ENCODE data around the gene KSR2. TPM values are rescaled to one million over a fixed set of nuclear protein-coding genes. Genes with fewer than 3 reads are reported as not detected.

The KSR2 gene
- total and polyA plus RNA-seq, 4 experiments from 2014 or later, result 0.03 to 0.09 (median 0.06) TPM; not detected in 1

DNA sequence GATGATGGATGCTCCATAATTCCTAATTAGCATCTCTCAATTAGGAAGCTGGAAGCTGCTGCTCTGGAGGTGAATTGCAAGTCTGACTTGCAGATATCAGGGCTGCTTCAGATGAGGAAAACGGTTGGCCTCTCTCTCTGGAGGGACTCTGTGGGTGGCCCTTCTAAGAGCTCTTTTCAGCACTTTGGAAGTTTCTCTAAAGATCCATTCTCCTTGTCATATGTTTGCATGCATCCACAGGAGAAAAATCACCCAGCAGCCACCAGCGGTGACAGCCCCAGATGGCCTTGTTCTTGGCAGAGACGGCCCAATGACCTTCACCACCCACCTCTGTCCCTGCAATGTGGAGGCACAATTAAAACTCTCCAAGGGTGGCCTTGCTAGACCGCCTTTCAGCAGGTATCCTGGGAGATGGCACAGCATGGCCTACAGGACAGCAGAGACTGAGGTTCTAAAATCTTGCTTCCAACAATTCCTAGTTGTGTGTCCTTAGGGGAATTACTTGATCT, 42.3 kb downstream of the KSR2 start:
- Mint-ChIP-seq H3K27me3 (peaks cover 3 to 5% of the 10 kb centered on the region in 2 donors), H3K27ac (no peak overlapping the region), H3K36me3 (no peaks in the 10 kb centered on the region), H3K4me1 (no peaks in the 10 kb centered on the region), H3K4me3 (no peak overlapping the region), H3K9me3 (peaks cover 0 to 5% (median 2%) of the 10 kb centered on the region in 8 donors)
- Histone ChIP-seq H3K36me3 (ENCODE audit: insufficient read depth, low read length) (no peaks in the 10 kb centered on the region), H3K4me3 (ENCODE audit: low read length in 2 of 2) (no peak overlapping the region), H3K27me3 (ENCODE audit: insufficient read depth, low read length) (no peaks in the 10 kb centered on the region), H3K4me1 (ENCODE audit: insufficient read depth, low read length) (no peaks in the 10 kb centered on the region), H3K9me3 (ENCODE audit: control insufficient read depth in 1 of 2, low read length in 2 of 2) (no peaks in the 10 kb centered on the region), H3K27ac (ENCODE audit: low read depth, low read length) (no peak overlapping the region)
- POLR2A ChIA-PET (ENCODE audit: partially characterized antibody), result no interaction called here
- intact Hi-C loops (cut with micrococcal nuclease), result no loop called here
- CTCF ChIA-PET (ENCODE audit: partially characterized antibody), result interaction anchor here (1.7 kb wide), 1 partner anchor 9 kb away, joined by 3 read pairs; no protein-coding TSS in a partner anchor
- no peak for DNase-seq

DNA sequence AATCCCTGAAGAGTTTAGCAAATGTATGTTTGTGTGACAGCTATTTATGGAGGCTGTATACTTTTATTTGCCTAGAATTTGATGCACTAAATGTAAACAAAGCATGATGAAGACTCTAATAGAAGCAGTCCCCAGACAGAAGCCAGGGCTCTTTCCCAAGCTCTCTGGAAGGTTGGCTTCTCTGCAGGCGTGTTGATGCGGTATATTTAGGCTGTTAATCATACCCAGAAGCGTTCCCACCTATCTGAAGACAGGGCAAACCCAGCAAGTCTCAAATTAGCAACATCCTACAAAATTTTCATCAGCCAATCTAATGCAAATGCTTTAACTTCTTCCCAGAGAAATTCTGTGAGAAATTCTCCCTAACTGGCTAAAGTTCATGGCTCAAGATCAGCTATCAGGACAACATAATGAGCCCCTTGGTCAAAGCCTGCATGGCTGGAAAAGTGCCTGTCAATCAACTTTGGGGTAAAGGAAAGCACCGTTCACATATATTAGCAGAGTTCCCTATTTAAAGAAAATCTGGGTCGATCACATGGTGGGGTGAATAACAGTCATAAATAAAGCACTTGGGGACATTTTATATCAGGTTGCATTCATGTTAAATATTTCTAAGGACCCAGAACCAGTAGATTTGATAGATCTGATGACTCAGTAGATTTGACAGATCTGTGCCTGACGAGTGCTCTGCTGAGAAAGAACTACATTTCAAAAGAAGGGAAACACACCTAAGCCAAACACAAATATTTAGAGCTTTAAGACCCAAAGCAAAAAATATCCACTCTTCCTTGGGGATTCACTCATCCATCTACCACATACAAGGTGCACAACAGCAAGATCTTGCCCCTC, 46.6 kb downstream of the KSR2 start:
- H3K27me3 ChIP-seq (ENCODE audit: insufficient read depth, low read length), result no peaks in the 10 kb centered on the region
- ChIA-PET CTCF (ENCODE audit: partially characterized antibody) (no interaction called here), POLR2A (ENCODE audit: partially characterized antibody) (no interaction called here)
- Mint-ChIP-seq H3K36me3 (no peaks in the 10 kb centered on the region), H3K27ac (no peak overlapping the region), H3K4me3 (no peak overlapping the region), H3K9me3 (no peaks in the 10 kb centered on the region), H3K27me3 (peaks cover 5 to 8% of the 10 kb centered on the region in 2 donors), H3K4me1 (no peaks in the 10 kb centered on the region)
- no peak overlapping the region for H3K4me3 ChIP-seq (ENCODE audit: low read length in 2 of 2)
- no peaks in the 10 kb centered on the region for H3K9me3 ChIP-seq (ENCODE audit: control insufficient read depth in 1 of 2, low read length in 2 of 2)
- no peak overlapping the region for H3K27ac ChIP-seq (ENCODE audit: low read depth, low read length)
- H3K36me3 ChIP-seq (ENCODE audit: insufficient read depth, low read length), result no peaks in the 10 kb centered on the region
- DNase-seq, result no peak
- intact Hi-C loops (cut with micrococcal nuclease), result no loop called here
- H3K4me1 ChIP-seq (ENCODE audit: insufficient read depth, low read length), result no peaks in the 10 kb centered on the region

DNA sequence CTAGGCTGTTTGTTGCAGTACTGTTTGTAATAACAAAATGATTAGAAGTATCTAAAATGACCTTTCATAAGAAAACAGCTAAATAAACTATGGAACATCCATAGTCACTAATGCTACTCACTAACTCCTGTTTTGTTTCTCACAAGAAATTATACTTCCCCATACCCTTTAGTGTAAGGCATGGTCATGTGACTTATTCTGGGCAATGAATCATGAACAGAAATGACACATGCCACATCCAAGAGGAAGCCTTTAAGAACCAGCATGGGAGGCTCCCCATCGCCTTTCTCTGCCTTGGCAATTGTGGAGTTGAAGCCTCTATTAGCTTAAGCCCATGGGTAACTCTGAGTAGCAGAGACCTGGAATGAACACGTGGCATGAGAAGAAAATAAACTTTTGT, 49.3 kb downstream of the KSR2 start:
- H3K9me3 ChIP-seq (ENCODE audit: control insufficient read depth in 1 of 2, low read length in 2 of 2), result no peaks in the 10 kb centered on the region

DNA sequence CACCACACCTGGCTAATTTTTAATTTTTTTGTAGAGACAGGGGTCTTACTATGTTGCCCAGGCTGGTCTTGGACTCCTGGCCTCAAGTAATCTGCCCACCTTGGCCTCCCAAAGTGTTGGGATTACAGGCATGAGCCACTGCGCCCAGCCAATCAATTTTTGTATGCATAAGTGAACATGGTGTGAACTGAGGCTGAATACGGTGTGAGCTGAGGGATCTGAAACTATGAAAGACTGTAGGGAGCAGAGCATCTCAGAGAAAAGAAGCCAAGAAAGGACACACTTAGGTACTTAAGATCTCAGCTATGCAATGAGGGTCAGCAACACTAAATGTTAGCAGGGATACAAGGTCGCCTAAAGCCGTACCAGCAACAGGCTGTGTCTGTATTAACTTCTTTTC, 54.1 kb downstream of the KSR2 start:
- H3K4me1 Mint-ChIP-seq, result no peaks in the 10 kb centered on the region

More for the DNA sequence above, 49.3 kb downstream of the KSR2 start:
- Mint-ChIP-seq H3K9me3 (peaks cover 0 to 5% (median 0%) of the 10 kb centered on the region in 8 donors), H3K4me1 (no peaks in the 10 kb centered on the region), H3K27ac (no peak overlapping the region), H3K27me3 (peaks cover 5 to 11% of the 10 kb centered on the region in 2 donors), H3K4me3 (no peak overlapping the region), H3K36me3 (no peaks in the 10 kb centered on the region)
- Histone ChIP-seq H3K4me3 (ENCODE audit: low read length in 2 of 2) (no peak overlapping the region), H3K4me1 (ENCODE audit: insufficient read depth, low read length) (no peaks in the 10 kb centered on the region), H3K27me3 (ENCODE audit: insufficient read depth, low read length) (no peaks in the 10 kb centered on the region), H3K36me3 (ENCODE audit: insufficient read depth, low read length) (no peaks in the 10 kb centered on the region), H3K27ac (ENCODE audit: low read depth, low read length) (no peak overlapping the region)
- CTCF ChIA-PET (ENCODE audit: partially characterized antibody), result no interaction called here
- POLR2A ChIA-PET (ENCODE audit: partially characterized antibody), result no interaction called here
- intact Hi-C loops (cut with micrococcal nuclease), result no loop called here
- DNase-seq, result no peak

DNA sequence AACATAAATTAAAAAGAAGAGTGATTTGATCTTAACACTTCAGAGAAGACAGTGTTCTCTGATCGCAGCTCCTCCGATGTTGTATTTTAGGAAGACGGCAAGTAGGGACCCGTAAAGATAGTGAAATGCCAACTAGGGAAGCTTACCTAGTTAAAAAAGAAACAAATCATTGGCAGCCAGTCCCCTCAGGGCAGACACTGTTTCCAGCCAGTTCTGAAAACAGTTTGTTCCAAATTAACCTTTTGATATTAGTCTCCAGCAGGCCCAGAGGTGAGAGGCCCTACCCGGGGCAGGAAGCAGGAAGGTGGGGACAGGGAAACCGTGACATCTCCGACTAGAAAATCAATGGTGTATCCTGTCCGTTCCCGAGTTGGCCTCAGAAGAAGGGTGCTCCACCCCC, 56.0 kb downstream of the KSR2 start:
- Mint-ChIP-seq H3K36me3 (no peaks in the 10 kb centered on the region), H3K4me1 (peaks cover 0 to 6% (median 2%) of the 10 kb centered on the region in 4 donors), H3K27ac (no peak overlapping the region), H3K27me3 (peaks cover 3 to 5% of the 10 kb centered on the region in 2 donors), H3K9me3 (peaks cover 0 to 21% (median 12%) of the 10 kb centered on the region in 8 donors), H3K4me3 (no peak overlapping the region)
- Histone ChIP-seq H3K9me3 (ENCODE audit: control insufficient read depth in 1 of 2, low read length in 2 of 2) (peaks cover 0 to 9% of the 10 kb centered on the region in 2 donors), H3K36me3 (ENCODE audit: insufficient read depth, low read length) (no peaks in the 10 kb centered on the region), H3K4me3 (ENCODE audit: low read length in 2 of 2) (no peak overlapping the region), H3K4me1 (ENCODE audit: insufficient read depth, low read length) (no peaks in the 10 kb centered on the region), H3K27ac (ENCODE audit: low read depth, low read length) (no peak overlapping the region), H3K27me3 (ENCODE audit: insufficient read depth, low read length) (no peaks in the 10 kb centered on the region)
- no peak for DNase-seq
- POLR2A ChIA-PET (ENCODE audit: partially characterized antibody), result no interaction called here
- CTCF ChIA-PET (ENCODE audit: partially characterized antibody), result no interaction called here
- intact Hi-C loops (cut with micrococcal nuclease), result no loop called here

More for the DNA sequence above, 54.1 kb downstream of the KSR2 start:
- H3K27ac Mint-ChIP-seq, result no peak overlapping the region
- H3K36me3 ChIP-seq (ENCODE audit: insufficient read depth, low read length), result no peaks in the 10 kb centered on the region
- H3K9me3 Mint-ChIP-seq, result peaks cover 0 to 21% (median 11%) of the 10 kb centered on the region in 8 donors
- no peak overlapping the region for H3K4me3 ChIP-seq (ENCODE audit: low read length in 2 of 2)
- H3K4me3 Mint-ChIP-seq, result no peak overlapping the region
- H3K9me3 ChIP-seq (ENCODE audit: control insufficient read depth in 1 of 2, low read length in 2 of 2), result peaks cover 0 to 9% of the 10 kb centered on the region in 2 donors
- no peak overlapping the region for H3K27ac ChIP-seq (ENCODE audit: low read depth, low read length)
- intact Hi-C loops (cut with micrococcal nuclease), result no loop called here
- H3K36me3 Mint-ChIP-seq, result no peaks in the 10 kb centered on the region
- peaks cover 5 to 7% of the 10 kb centered on the region in 2 donors for H3K27me3 Mint-ChIP-seq
- H3K4me1 ChIP-seq (ENCODE audit: insufficient read depth, low read length), result no peaks in the 10 kb centered on the region
- ChIA-PET CTCF (ENCODE audit: partially characterized antibody) (no interaction called here), POLR2A (ENCODE audit: partially characterized antibody) (no interaction called here)
- no peak for DNase-seq
- no peaks in the 10 kb centered on the region for H3K27me3 ChIP-seq (ENCODE audit: insufficient read depth, low read length)

DNA sequence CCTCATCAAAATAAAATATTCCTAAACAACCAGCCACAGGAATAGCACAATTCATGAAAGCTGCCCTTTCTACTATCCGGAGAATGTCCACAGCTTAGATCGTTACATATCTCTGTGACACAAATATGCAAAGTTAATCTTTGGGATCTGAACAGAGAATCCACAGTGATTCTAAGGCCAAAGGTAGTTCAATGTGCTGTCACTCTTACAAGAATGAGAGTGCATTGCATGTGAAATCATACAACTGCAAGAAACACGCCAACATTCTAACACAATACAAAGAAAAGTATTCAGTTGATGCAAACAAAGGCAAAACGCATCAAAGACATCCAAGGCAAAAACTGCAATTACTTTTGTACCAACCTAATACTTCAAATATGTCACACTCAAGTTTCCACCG, 60.4 kb downstream of the KSR2 start:
- Histone ChIP-seq H3K4me3 (ENCODE audit: low read length in 2 of 2) (no peak overlapping the region), H3K9me3 (ENCODE audit: control insufficient read depth in 1 of 2, low read length in 2 of 2) (peaks cover 0 to 9% of the 10 kb centered on the region in 2 donors), H3K27me3 (ENCODE audit: insufficient read depth, low read length) (no peaks in the 10 kb centered on the region), H3K36me3 (ENCODE audit: insufficient read depth, low read length) (no peaks in the 10 kb centered on the region), H3K4me1 (ENCODE audit: insufficient read depth, low read length) (no peaks in the 10 kb centered on the region), H3K27ac (ENCODE audit: low read depth, low read length) (no peak overlapping the region)
- no peak overlapping the region for H3K27ac Mint-ChIP-seq
- intact Hi-C loops (cut with micrococcal nuclease), result no loop called here
- DNase-seq, result no peak
- peaks cover 0 to 12% (median 10%) of the 10 kb centered on the region in 4 donors for H3K4me1 Mint-ChIP-seq
- no peak overlapping the region for H3K4me3 Mint-ChIP-seq
- H3K27me3 Mint-ChIP-seq, result peaks cover 0 to 1% of the 10 kb centered on the region in 2 donors
- peaks cover 0 to 21% (median 15%) of the 10 kb centered on the region in 8 donors for H3K9me3 Mint-ChIP-seq
- H3K36me3 Mint-ChIP-seq, result no peaks in the 10 kb centered on the region
- ChIA-PET POLR2A (ENCODE audit: partially characterized antibody) (no interaction called here), CTCF (ENCODE audit: partially characterized antibody) (no interaction called here)

DNA sequence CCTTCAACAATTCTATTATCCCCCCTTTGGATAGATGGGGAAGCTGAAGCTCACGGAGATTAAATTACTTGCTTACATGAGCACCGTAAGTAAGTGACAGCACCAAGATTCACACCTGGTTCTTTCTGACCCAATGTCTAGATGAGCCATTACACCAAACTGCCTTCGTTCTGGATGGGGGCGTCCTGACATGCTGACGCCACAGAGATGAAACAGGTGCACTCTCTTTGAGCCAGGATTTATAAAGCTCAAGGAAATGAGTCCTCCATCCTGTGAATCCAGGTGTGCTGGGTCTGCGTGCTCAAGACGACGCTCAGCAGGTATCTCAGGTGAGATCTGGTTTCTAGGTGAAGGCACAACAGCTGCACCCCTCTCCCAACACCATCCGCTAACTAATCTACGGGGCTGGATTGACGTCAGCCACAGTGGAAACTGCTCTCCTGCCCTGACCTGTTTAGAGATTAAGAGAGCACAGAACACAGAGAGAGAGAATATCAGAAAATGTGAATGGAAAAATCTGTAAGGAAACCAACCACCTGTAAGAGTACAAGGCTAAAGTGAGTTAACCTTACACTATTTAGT, 61.6 kb downstream of the KSR2 start:
- CTCF ChIA-PET (ENCODE audit: partially characterized antibody), result no interaction called here

More for the DNA sequence above, 61.6 kb downstream of the KSR2 start:
- peak overlapping the region; percentile 23 to 71 (median 47) for H3K4me3 Mint-ChIP-seq
- H3K27ac Mint-ChIP-seq, result no peak overlapping the region
- H3K9me3 Mint-ChIP-seq, result peaks cover 0 to 19% (median 15%) of the 10 kb centered on the region in 8 donors
- Histone ChIP-seq H3K27me3 (ENCODE audit: insufficient read depth, low read length) (no peaks in the 10 kb centered on the region), H3K36me3 (ENCODE audit: insufficient read depth, low read length) (no peaks in the 10 kb centered on the region), H3K4me1 (ENCODE audit: insufficient read depth, low read length) (no peaks in the 10 kb centered on the region), H3K9me3 (ENCODE audit: control insufficient read depth in 1 of 2, low read length in 2 of 2) (peaks cover 0 to 9% of the 10 kb centered on the region in 2 donors), H3K4me3 (ENCODE audit: low read length in 2 of 2) (no peak overlapping the region), H3K27ac (ENCODE audit: low read depth, low read length) (no peak overlapping the region)
- H3K27me3 Mint-ChIP-seq, result peaks cover 0 to under 1% of the 10 kb centered on the region in 2 donors
- H3K4me1 Mint-ChIP-seq, result peaks cover 0 to 12% (median 10%) of the 10 kb centered on the region in 4 donors
- DNase-seq, result peak in 2 of 5 donors; percentile 5 to 6
- H3K36me3 Mint-ChIP-seq, result no peaks in the 10 kb centered on the region
- POLR2A ChIA-PET (ENCODE audit: partially characterized antibody), result no interaction called here
- intact Hi-C loops (cut with micrococcal nuclease), result no loop called here

Data from CD4-positive, alpha-beta memory T cell (primary cell).